Islet precursor cell (in vitro differentiated cells): ENCODE results near the gene ENTHD1.
"Not testable (repeated sequence)": the region's sequence is repeated elsewhere in the genome, so short reads cannot be mapped to it uniquely, and the experiment has no call there.

ENCODE experiments used
- DNase-seq: peaks from one replicate; pipeline ENCODE4 v3.0.0-alpha.2; 2018

ENTHD1 gene

DNA sequence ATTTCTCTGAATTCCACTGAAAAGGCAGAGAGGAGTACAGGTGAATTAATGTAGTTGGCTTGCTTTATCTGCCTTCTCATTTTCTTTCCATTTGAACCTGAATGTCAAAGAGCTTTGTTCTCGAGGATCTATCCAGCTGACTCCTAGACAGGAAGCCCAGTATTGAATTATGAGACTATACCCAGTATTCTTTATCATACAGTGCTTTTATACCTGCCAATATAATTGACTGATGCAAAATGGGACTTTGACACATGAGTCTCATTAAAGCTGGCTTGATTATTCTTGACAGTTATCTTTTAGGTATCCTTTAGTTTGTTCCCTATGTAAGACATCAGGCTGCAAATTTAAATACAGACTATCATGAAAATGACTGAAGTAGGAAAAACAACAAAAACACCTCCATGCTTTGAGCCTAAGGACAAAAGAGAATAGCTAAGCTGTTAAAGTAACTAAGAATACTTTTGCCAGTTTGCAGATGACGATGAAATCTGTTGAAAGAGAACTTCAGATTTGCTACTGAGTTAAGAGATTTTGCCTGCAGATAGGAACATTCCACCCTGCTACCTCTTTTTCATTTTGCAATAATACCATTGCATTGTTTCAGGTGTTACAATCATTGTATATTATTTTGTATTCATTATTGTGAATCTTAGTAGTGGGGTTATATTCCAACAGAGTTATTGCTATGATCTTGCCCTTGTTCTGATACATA lies 117.1 kb downstream of the ENTHD1 start:
- DNase-seq = no peak

DNA sequence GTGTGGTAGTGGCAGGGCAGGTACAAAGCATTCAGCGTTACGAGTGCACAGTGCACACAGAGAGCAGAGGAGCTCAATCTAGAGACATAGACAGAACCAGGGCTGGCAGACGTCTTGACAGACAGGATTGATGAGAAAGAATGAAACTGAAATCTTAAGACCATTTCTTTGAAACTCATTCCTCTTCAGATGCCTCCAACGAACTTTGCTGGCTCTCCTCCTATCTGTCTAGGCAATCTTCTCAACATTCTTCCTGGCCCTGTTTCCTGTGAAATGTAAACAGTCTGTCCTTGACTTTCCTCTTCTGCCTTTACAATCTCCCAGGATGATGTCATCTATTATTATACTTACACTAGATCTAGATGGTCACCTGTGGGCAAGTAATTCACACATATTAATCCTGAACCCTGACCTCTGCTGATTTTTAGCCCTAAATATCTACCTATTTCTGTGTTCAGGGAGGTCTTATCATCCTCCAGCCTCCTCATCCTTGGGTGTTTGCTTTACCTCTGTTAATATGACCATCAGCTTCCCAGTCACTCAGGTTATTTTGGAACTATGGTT lies 119.5 kb downstream of the ENTHD1 start:
- DNase-seq = peak; percentile 62

DNA sequence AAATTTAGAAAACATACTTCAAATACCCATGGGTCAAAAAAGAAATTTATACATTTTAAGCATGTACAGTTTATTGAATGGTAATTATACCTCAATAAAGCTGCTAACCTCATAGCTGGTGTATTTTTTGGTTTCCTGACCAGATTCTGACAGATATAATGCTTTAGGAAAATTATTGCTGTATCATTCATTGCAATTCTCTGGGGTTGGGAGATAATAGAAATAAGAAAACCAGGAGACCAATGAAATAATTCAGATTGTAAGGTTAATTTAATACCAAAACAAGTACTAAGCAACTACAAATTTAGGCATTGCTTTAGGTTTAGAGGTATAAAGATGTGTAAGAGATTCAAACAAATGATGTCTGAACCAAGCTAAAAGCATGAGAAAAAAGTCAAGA lies 120.1 kb downstream of the ENTHD1 start:
- DNase-seq = no peak

DNA sequence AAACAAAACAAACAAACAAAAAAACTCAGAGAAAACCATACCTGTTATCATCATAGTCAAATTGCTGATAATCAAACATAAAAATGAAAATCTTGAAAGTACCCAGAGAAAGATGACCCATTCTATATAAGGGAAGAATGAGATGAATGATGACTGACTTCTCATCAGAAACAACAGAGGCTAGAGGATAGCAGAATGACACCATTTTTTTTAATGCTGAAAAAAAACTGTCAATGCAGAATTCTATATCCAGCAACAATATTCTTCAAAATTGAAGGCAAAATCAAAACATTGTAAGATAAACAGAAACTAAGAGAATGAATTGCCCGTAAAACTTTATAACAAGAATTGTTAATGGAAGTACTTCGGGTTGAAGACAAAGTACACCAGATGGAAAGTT lies 122.1 kb downstream of the ENTHD1 start:
- no peak for DNase-seq

DNA sequence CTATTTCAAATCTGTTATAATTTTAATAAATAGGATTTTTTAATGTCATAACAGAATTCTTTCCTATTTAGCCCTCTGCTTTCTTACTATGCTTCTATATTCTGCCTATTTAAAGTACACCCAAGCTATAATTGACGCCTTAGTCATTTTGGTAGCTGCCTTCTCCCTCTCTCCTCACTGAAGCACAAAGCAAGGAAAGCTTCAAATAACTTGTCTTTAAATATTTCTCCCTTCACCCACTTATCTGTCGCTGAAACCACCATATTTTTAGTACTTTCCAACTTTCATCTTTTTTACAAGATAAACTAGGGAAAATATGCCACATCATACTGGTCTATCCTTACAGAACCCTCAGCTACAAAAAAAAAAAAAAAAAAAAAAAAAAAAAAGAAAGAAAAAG lies 127.9 kb downstream of the ENTHD1 start:
- DNase-seq = no peak

DNA sequence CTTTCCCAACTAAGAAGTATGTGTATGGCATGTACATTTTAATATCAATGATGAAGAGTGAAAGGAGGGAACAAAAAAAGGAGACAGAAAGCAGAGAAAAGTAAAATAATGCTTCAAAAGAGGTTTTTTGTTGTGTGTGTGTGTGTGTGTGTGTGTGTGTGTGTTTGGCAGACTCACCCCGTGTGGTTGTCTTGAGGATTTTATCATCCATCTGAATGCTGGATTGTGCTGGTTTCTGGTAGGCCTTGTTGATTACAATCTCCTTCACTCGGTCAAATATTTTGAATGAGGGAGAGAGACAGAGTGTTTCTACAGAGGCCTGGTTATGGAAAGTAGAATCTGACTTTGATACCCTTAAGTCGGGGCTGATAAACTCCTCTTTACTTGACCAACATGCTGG lies 128.5 kb downstream of the ENTHD1 start:
- DNase-seq = no peak

DNA sequence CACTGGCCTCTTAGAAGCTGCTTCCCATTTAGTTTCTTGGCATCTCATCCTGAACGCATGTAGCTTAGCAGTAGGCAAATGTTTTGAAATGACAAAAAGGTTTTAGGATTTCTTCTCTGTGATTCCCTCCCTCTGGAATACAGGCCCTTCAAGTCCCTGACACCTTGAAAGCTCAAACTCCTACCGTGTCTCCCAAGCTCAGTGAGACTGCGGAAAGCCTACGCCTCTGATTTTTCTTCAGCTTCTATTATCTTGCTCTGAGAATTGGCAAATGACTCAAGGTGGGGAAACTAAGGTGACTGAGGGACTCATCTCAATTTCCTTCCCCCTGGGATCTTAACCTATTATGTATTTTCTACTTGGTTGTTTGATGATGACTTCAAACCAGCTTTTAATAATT lies 130.3 kb downstream of the ENTHD1 start:
- DNase-seq = no peak

DNA sequence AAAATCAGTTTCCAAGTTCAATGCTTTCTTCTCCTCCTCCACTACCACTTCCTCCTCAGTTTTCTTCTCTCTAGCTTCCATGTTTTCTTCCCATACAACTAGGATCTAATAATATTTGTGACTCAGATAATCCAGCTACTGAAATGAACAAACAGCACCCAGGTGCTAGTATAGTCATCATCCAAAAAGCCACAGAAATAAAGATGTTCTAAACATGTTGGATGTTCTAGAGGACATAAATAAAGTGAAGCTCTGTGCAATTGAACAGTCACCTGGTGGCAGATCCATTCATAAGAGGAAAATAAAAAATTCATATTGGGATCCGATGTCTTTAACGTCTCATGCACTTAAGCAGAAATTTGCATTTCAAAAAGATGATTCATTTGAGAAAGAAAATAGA lies 142.8 kb downstream of the ENTHD1 start:
- DNase-seq = no peak

DNA sequence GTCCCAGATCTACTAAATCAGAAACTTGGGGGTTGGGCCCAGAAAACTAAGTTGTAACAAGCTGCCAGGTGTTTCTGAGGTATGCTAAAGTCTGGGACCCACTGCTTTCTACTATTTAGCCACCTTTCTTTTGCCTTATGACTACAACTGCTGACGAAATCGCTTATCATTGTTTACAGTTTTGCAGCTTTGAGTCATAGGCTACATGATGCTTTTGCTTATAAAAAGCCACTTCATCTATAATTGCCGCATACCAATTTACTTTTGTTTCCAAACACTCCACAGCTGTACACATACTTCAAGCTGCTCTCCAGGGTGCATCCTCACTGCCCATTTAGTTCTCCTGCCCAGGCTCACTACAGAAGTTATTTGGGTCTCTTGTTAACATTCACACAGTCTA lies 144.7 kb downstream of the ENTHD1 start:
- no peak for DNase-seq

DNA sequence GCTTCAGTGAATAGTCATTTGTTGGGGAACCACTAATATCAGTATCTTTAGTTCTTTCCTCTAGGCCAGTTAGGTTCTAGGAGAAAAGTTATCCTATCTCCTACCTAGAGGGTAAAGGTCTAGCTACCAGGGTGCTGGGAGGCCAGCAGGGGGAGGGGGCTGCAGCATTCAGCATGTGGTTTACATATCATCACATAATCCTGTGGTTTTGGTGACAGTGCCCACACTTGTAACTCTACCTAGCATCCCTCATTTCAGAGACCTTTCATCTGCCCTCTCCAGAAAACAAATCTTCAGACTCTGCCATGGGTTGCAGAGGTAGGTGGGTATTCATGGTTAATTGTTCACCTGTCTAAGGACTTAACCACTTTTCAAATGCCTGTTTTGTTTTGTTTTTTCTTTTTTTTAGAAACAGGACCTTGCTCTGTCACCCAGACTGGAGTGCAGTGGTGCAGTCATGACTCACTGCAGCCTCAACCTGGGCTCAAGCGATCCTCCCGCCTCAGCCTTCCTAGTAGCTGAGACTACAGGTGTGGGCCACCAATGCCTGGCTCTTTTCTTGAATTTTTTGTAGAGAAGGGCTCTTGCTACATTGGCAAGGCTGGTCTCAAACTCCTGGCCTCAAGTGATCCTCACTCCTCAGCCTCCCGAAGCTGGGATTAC lies 146.8 kb downstream of the ENTHD1 start:
- no peak for DNase-seq

DNA sequence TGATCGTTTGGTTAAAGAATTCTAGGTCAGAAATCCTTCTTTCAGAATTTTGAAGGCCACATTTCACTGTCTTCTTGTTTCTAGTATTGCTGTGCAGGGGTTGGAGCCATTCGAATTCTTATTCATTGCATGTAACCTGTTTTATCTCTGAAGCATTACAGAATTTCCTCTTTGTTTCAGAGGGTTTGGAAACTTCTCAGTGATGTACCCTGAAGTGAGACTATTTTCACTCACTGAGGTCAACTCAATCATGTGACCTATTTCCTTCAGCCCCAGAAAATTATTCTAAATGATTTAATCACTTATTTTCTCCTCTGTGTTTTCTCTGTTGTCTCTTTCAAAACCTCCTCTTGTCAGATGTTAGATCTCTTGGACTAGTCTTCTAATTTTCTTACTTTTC lies 147.8 kb downstream of the ENTHD1 start:
- DNase-seq = no peak

DNA sequence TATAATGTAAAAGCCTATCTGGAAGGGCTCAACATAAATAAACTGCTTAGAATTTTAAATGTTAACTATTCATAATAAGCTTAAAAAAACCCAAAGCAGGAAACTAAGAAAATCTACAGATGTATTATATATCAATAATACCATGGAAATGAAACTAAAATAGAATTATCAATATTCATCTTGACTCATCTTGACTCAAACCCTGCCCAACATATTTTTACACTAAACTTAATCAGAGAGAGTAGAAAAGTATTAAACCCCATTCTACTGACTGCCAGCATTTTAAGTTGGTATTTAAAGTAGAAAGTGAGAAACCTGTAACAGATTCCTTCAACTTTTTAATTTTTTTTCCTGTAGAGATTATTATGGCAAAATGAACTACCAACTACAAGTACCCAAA lies 149.2 kb downstream of the ENTHD1 start:
- DNase-seq = no peak

DNA sequence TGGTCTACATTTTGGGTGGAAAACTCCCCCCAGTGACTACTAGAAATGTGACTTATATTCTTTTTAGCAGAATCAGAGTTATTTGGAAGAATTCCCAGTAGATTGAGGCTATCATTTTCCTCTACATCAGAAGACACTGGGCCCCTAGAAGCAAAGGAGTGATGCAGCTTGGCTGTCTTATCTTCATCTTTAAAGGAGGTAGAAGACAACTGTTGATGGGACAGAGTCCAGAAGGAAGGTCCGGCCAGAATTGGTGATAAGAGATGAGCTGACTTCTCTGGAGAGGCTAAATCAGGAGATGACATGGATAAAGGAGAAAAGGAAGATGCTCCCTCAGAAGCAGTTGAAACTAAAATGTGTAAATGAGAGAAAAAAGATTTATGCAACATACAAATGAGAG lies 149.6 kb downstream of the ENTHD1 start:
- no peak for DNase-seq

DNA sequence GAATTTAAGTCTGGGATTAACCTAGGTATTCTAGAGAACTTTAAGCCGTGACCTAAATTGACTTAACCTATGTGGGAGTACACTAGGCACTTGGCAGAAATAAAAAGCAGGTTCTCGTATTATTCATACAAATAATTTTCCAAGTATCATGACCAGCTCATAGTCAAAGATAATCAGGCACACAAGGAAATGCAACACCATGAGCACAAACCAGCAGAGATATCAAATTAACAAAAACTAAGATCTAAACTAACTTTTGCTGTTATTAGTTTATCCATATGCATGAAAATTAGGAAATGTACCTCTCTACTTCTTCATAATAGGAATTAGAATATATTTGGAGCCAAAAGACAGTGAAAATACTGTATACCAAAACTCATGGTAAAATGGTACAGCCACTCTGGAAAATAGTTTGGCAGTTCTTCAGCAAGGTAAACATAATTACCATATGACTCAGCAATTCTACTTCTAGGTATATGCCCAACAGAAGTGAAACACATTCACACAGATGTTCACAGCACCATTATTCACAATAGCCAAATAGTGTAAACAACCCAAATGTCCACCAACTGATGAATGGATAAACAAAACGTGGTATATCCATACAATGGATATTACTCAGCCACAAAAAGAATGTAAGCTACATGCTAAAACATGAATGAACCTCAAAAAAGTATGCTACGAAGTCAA lies 154.1 kb downstream of the ENTHD1 start:
- no peak for DNase-seq

DNA sequence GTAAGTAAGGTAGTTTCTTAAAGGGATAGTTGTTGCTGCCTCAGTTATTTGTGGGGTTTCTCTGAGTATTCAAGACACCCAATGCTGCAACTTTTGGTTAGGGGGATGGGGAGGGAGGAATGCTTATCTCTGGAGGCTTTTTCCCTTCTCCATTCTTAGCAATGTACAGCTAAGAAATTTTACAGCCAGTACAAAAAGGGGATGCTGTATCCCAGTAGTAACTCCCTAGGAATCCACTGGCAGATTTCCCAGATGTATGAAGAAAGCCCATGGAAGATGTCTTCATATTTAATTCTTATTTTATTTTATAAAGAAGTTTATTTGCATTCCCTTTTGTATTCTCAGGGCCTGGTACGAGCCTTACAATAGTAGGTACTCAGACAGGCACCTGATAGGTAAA lies 154.8 kb downstream of the ENTHD1 start:
- DNase-seq = no peak

DNA sequence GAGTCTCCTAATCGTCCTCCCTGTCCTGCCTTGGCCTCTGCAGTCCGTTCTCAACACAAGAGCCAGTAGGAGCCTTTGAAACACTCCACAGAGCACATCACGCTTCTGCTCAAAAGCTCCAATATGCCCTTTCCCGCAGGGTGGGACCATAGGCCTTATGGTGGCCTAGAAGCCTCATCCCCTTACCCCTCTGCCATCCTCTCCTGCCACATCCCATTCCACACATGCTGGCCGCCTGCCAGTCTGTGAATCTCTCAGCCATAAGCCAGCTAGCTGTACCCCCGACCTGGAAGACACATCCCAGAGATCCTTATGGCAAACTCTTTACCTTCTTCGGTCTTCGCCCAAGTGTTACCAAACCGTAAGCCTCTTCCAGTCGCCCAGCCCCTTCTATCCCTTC lies 157.8 kb downstream of the ENTHD1 start:
- DNase-seq = no peak

DNA sequence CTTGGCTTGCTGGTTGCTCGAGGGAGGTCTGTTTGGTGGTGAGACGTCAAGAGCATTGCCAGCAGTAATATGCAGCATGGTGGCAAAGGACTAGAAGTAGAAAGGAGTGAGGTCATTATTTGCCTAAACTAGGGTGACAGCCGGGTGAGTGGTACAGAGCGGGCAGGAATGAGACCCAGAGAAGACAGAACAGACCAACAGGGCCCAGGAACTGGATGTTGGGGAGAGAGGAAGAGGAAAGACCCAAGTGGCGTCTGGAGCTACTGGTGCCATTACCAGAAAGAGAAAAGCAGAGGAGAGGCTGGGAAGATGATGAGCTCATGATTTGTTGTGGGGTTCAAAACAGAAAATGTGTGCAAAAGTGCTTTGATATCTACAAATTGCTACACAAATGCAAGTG lies 158.7 kb downstream of the ENTHD1 start:
- no peak for DNase-seq

DNA sequence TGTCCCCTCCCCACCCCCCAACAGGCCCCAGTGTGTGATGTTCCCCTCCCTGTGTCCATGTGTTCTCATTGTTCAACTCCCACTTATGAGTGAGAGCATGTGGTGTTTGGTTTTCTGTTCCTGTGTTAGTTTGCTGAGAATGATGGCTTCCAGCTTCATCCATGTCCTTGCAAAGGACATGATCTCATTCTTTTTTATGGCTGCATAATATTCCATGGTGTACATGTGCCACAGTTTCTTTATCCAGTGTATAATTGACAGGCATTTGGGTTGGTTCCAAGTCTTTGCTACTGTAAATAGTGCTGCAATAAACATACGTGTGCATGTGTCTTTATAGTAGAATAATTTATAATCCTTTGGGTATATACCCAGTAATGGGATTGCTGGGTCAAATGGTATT lies 159.5 kb downstream of the ENTHD1 start:
- DNase-seq = not testable (repeated sequence)

DNA sequence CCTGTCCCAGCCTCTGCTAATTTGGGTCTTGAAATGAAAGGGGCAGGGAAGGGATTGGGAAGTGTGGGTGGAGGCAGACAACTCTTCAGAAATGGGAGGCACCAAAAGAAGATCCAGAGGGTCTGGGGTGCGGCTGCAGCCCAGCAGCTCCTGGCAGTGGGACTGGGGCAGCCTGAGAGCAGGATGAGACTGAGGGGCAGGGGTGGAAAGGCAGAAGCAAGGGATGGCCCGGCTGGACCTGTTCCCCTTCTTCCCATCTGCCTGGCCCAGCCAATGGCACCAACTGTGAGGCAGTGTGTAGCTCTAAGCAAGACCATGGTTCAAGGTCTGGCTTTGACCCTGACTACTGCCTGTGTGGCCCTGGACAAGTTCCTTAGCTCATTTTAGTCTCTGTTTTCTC lies 160.4 kb downstream of the ENTHD1 start:
- peak; percentile 45 for DNase-seq

DNA sequence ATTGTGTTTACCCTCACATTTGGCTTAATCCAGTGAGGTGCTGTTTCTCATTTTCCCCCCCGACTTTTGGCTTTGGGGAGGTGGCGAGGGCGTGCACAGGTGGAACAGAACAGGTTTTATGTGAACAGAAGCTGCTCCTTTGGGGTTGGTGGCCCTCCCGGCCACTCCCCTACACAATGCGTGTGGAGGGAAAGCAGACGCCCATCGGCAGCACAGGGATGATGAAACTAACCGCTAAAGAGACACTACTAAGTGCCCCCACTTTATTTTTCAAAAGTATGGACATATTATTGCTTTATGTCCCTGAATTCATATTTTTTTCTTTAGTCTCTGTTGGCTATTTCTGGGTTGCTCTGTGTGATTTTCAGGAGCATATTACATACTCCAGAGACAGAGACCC lies 160.9 kb downstream of the ENTHD1 start:
- no peak for DNase-seq

DNA sequence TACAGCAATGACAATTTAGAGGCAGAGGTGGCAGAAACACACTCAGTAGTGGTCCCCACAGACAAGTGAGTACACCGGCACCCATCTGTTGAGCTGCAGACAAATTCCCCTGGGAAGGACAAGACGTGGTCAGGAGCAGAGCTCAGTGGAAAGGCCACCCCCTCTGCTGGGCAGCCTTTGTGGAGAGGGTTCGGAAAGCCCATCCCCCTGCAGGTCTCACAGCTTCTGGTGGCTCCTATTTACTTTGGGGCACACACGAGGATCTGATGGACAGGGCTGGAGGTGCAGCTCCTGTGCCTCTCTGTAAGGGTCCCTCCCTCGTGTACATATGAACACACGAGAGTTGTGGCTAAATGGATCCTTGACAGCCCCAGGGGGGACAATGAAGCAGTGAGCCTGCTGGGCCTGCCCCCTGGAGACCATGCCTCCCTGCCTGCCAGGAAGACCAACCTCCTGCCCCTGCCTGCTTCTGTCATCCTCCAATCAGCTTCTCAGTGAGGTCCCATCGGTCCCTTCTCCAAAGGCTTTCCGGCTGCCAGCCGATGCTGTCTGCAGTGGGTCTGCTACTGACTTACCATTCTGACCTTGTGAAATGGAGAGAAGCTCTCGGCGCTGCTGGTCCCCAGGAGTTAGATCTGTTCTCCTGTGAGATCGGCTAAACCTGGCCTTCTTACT lies 161.5 kb downstream of the ENTHD1 start:
- DNase-seq = peak; percentile 49

DNA sequence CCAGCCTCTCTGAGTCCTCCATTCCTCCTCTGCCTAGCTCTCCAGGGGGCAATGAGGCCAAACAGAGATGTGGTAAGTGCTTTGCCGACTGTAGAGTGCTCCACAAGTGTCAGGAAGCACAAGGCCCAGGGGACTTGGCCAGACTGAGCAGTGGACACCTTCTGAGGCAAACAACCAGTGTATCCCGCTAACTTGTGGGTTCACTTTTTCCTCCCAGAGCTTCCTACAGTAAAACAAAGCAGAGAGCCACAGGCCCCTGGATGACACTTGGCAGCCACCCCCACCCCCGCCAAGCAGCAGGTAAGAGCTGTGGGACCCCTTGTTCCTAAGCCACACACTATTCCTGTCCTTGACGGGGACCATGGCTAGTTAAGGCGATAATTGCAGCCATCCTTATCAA lies 162.1 kb downstream of the ENTHD1 start:
- peak; percentile 29 for DNase-seq

DNA sequence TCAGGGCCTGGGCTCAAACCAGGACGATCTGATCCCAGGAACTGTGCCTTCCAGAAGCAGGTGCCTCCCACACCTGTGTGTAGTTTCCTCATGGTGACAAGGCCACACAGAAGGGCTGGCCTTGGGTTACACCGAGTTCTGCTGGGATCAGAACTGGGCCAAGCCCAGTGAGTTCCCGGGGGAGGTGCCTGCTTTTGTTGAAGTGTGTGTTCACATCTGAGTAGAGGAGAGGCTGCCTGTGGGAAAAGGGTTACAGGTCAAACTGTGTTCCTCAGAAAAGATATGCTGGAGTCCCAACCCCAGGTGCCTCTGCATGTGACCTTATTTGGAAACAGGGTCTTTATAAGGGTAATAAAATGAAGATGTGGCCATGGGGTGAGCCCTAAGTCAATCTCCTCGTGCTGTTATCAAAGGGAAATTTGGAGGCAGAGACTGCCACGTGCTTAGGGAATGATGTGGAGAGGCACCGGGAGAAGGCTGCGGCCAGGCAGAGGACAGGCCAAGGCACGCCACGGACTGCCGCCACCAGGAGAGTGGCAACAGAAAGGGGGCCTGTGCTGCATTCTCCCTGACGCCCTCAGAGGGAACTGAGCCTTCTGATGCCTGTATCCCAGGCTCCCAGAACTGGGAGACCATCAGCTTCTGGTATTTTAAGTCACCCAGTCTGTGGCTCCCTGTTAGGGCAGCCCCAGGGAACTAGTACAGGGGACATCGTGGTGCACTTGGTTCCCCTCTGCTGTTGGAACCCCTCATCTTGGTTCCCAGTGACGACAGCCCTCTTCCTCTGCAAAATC lies 164.2 kb downstream of the ENTHD1 start:
- DNase-seq = peak; percentile 40
